HG02571 (cell line): Measurements from ENCODE around the gene ZNF385B.

Experiments used
- ATAC-seq: cut with Tn5 transposase; IDR thresholded peaks from one replicate; pipeline ENCODE4 v1.9.1; 2021; ENCODE audit warnings: mild to moderate bottlenecking, moderate library complexity; ENCODE audit not compliant: unreplicated experiment

The ZNF385B gene

GRCh38 chr2:179422037-179422643 is 439.3 kb downstream of the ZNF385B start:
- peak; percentile 89 for ATAC-seq

DNA sequence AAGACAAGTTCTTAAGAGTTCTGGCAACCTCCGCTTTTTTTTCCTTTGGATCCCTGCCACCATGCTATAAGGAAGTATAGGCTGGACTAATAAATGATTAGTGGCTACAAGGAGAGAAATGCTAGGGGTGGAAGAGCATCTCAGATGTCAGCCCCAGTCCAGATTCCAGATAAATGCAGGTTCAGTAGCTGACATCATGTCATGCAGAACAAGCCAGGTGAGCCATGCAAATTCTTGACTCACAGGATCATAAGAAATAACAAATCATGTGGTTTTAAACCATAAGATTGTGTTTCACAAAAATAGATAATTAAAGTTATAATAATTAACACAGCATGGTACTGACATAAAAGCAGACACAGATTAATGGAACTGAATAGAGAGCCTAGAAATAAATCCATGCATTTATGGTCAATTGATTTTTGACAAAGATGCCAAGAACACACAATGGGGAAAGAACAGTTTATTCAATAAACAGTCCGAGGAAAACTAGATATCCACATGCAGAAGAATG is 443.9 kb downstream of the ZNF385B start:
- ATAC-seq: no peak

DNA sequence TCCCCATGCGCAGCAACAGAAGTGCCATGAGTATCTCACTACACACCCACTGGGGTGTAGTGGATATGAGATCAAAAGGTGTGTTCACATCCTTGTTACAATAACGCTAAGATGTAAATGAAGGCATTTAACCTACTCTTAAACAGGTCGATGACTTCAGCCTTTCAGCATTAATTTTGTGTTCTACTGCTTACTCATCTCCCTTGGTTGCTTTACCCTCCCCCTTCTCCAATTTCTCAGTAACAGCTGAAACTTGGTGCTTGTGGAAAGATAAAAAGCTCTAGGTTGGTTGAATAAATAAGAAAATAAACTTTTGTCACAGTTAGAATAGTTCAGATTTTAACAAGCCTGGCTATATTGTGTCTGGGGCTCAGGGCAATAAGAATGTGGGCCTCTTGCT is 449.3 kb downstream of the ZNF385B start:
- no peak for ATAC-seq

DNA sequence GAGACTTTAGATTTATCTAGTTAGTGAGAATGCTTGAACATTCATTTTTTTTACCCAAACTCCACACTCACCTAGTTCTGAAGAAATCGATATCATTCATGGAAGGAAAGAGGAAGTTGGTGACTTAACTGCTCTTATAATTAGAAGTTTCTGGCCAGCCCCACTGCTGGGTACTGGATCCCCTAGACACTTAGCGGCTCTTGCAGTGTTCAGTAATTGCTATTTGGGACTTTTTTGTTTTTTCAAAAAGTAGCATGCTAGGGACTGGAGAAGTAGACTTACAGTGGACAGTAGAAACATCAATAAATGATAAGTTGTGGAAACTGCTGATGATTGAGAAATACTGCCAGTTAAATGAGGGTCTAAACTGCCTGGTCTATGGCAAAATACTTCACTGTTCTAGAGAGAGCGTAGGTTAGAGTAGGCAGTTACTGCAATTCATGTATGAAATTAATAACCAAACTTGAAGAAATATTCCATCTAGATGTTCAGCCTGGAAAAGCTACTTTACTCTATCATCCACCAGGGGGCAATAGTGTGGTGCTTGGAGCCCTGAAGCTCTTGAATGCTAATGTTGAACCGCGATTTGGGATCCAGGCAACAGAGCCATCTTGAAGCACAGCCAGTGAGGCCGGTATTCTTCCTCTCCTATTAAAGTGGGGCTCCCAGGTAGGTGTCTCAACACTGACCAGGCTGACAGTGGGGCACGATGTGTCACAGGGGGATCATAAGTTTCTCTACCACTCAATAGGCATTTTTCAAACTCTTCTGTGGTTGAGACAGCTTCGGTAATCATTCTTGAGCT is 450.7 kb downstream of the ZNF385B start:
- ATAC-seq: no peak

- no peak for ATAC-seq
These were observed 457.8 kb downstream of the ZNF385B start for GRCh38 chr2:179403624-179404023.

- no peak for ATAC-seq
These were observed 467.9 kb downstream of the ZNF385B start for GRCh38 chr2:179393481-179393880.
